SK-N-MC (cell line): ENCODE data around the gene SHROOM4.

ENCODE experiments used
- DNase-seq: peaks from one replicate; pipeline ENCODE4 v3.0.0-alpha.2; 2011; ENCODE audit warnings: low read depth, low spot score
- H3K27ac ChIP-seq: fragments of 200-600 bp; sonication (generic); 2 replicates; pipeline ENCODE4 v1.5.1; 2016; ENCODE audit warnings: mixed run types
- H3K36me3 ChIP-seq: fragments of 200-600 bp; sonication (generic); 2 replicates; pipeline ENCODE4 v1.6.1; 2017; ENCODE audit warnings: antibody characterized with exemption, low read length, mixed read lengths; ENCODE audit not compliant: insufficient read depth
- H3K4me3 ChIP-seq: fragments of 200-600 bp; sonication (generic); 2 replicates; pipeline ENCODE4 v1.5.1; 2016
- H3K9ac ChIP-seq: fragments of 200-600 bp; sonication (generic); 2 replicates; pipeline ENCODE4 v1.8.0; 2017; ENCODE audit warnings: mixed run types, mixed read lengths; ENCODE audit not compliant: insufficient read length
- H3K9me3 ChIP-seq: fragments of 200-600 bp; sonication (generic); 2 replicates; pipeline ENCODE4 v1.6.1; 2017; ENCODE audit warnings: low read depth, mild to moderate bottlenecking, antibody characterized with exemption, low read length, moderate library complexity, mixed read lengths
- EZH2 ChIP-seq: fragments of 200-600 bp; sonication (generic); IDR thresholded peaks from one replicate; pipeline ENCODE4 v1.6.1; 2017; ENCODE audit warnings: antibody characterized with exemption
- FOXP2 ChIP-seq: optimal IDR thresholded peaks from 2 replicates; pipeline ENCODE3; 2011; ENCODE audit warnings: mild to moderate bottlenecking, moderate library complexity; ENCODE audit not compliant: insufficient read depth; ENCODE audit errors: extremely low read length, control extremely low read depth
- POLR2AphosphoS5 ChIP-seq: IDR thresholded peaks from 2 replicates; pipeline ENCODE4 v1.6.1; 2012; ENCODE audit warnings: mild to moderate bottlenecking, low read depth, low read length, borderline replicate concordance

The SHROOM4 gene

DNA sequence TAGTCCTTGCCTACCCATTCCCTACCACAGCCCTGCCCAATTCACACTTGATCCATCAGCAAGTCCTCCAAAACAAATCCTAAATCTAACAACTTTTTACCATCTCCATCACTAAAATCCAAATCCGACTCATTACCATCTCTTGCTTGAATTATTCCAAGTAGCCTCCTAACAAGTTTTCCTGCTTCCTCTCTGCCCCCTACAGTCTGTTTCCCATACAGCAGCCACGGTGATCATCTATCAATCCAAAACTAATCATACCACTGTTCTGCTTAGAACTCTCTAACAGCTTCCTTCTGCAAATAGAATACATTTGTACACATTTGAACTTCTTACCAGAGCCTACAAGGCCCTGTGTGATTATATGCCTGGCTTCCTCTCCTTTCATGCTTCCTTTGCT lies 133.0 kb downstream of the SHROOM4 start:
- Histone ChIP-seq H3K27ac (no peak overlapping the region), H3K4me3 (no peak overlapping the region), H3K36me3 (no peaks in the 10 kb centered on the region), H3K9ac (no peak overlapping the region), H3K9me3 (no peaks in the 10 kb centered on the region)
- TF ChIP-seq FOXP2 (no peak), EZH2 (no peak), POLR2AphosphoS5 (no peak)
- DNase-seq, result no peak

DNA sequence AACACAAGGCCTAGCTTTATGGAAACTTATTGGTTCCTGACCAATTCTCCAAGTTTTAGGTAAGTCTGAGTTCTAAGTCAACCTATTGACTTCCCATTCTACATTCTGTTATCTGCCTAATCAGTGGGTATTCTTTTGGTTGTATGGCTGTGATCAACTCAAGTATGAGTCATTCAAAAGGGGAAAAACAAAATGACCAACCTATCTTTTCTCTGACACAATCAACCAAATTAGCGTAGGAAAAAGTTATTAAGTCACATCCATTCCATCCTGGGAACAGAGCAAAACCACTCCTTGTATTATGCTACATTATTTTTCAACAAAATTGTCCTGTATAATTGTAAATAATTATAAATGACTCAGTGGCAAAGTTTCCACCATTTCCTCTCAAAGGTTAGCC lies 136.2 kb downstream of the SHROOM4 start:
- no peak overlapping the region for H3K4me3 ChIP-seq
- TF ChIP-seq EZH2 (no peak), POLR2AphosphoS5 (no peak), FOXP2 (no peak)

DNA sequence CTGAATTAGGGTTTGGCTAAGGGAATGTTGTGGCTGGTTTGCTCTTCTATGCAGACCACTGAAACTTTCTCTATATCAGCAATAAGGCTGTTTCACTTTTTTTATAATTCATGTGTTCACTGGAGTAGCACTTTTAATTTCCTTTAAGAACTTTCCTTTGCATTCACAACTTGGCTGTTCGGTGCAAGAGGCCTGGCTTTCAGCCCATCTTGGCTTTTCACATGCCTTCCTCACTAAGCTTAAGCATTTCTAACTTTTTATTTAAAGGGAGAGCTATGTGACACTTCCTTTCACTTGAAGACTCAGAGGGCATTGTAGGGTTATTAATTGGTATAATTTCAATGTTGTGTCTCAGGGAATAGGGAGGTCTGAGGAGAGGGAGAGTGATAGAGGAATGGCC lies 142.3 kb downstream of the SHROOM4 start:
- Histone ChIP-seq H3K9me3 (no peaks in the 10 kb centered on the region), H3K4me3 (no peak overlapping the region), H3K27ac (no peak overlapping the region), H3K9ac (no peak overlapping the region), H3K36me3 (no peaks in the 10 kb centered on the region)
- DNase-seq, result no peak
- TF ChIP-seq POLR2AphosphoS5 (no peak), EZH2 (no peak), FOXP2 (no peak)

More for the DNA sequence above, 136.2 kb downstream of the SHROOM4 start:
- Histone ChIP-seq H3K27ac (no peak overlapping the region), H3K9me3 (no peaks in the 10 kb centered on the region), H3K9ac (no peak overlapping the region), H3K36me3 (no peaks in the 10 kb centered on the region)
- no peak for DNase-seq

DNA sequence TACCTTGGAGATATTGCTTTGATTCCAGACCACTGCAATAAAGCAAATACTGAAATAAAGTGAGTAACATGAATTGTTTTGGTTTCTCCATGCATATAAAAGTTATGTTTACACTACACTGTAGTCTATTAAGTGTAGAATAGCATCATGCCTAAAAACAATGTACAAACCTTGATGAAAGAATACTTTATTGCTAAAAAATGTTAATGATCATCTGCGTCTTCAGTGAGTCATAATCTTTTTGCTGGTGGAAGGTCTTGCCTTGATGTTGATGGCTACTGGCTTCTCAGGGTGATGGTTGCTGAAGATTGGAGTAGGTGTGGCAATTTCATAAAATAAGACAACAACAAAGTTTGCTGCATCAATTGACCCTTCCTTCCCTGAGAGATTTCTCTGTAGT lies 145.1 kb downstream of the SHROOM4 start:
- no peak overlapping the region for H3K9ac ChIP-seq
- H3K9me3 ChIP-seq, result no peaks in the 10 kb centered on the region
- H3K4me3 ChIP-seq, result no peak overlapping the region
- no peaks in the 10 kb centered on the region for H3K36me3 ChIP-seq
- H3K27ac ChIP-seq, result no peak overlapping the region
- DNase-seq, result no peak
- TF ChIP-seq POLR2AphosphoS5 (no peak), FOXP2 (no peak), EZH2 (no peak)

DNA sequence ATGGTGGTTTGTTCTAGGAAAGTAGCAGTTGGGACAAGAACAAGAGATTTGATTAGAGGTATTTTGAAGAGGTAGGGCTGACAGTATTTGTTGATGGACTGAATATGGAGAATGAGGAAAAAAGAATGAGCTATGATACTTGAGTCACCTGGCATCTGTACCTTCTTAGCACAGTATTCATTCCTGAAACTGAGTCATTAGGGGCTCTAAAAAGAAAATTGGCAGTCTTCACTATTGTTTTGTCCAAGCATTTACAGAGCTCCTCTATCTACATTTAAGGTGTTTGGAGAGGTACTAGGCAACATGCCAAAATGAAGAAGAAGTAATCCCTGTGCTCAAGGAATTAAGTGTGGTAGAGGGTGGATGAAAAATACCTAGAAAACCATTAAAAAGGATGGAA lies 165.8 kb downstream of the SHROOM4 start:
- H3K4me3 ChIP-seq, result no peak overlapping the region
- DNase-seq, result no peak
- H3K27ac ChIP-seq, result no peak overlapping the region
- TF ChIP-seq EZH2, result no peak
- TF ChIP-seq POLR2AphosphoS5, result no peak
- TF ChIP-seq FOXP2, result no peak
- H3K9me3 ChIP-seq, result no peaks in the 10 kb centered on the region
- H3K36me3 ChIP-seq, result no peaks in the 10 kb centered on the region
- no peak overlapping the region for H3K9ac ChIP-seq

DNA sequence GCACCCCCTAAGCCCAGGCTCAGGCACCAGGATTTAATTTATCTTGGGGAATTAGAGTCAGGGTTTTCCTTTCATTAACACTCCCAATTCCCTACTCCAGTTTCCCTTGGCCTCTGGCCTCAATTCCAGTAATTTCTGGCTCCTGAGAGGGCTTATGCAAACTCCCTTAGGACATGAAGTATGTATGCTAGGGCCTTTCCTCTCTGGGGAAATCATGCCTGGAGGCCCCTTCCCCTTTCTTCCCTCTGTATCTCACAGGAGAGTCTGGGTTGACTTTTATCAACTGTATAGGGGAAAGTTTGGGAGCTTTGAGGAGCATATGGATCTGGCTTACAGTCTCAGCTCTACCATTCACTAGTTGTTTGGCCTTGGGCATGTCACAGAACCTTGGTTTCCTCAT lies 169.5 kb downstream of the SHROOM4 start:
- TF ChIP-seq EZH2 (no peak), POLR2AphosphoS5 (no peak), FOXP2 (no peak)
- Histone ChIP-seq H3K9me3 (no peaks in the 10 kb centered on the region), H3K4me3 (no peak overlapping the region), H3K27ac (no peak overlapping the region), H3K9ac (no peak overlapping the region), H3K36me3 (no peaks in the 10 kb centered on the region)
- no peak for DNase-seq

DNA sequence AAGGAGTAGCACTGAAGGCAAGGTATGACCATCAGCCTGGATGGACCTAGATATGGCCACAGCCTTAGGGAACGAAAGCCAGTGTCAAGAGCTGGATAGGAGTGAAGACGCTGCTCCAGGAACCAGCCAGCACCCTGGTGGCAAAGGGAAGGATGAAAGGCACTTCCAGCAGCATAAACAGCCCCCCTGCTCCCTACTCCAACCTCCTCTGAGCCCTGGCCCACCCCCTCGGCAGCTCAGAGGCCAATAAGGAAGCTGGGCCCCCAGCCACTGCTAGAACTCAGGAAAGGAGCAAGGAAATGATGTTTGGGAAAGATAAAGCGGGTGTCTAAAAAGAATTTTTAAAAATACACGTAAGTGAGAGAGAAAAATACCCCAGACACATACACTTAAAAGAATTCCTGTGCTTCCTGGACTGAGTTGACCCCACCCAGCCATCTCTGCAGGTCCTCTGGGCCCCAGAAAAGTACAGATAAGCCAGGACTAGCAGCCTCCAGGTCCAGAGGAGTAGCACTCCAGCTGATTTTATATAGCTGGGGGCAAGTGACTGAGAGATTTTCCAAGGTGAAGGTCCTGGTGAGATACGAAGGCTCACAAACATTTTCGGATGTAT lies 170.4 kb downstream of the SHROOM4 start:
- H3K9me3 ChIP-seq, result no peaks in the 10 kb centered on the region
- no peak overlapping the region for H3K9ac ChIP-seq
- no peak overlapping the region for H3K4me3 ChIP-seq
- H3K27ac ChIP-seq, result no peak overlapping the region
- no peak for TF ChIP-seq EZH2
- TF ChIP-seq POLR2AphosphoS5, result no peak
- TF ChIP-seq FOXP2, result no peak
- no peak for DNase-seq
- no peaks in the 10 kb centered on the region for H3K36me3 ChIP-seq

DNA sequence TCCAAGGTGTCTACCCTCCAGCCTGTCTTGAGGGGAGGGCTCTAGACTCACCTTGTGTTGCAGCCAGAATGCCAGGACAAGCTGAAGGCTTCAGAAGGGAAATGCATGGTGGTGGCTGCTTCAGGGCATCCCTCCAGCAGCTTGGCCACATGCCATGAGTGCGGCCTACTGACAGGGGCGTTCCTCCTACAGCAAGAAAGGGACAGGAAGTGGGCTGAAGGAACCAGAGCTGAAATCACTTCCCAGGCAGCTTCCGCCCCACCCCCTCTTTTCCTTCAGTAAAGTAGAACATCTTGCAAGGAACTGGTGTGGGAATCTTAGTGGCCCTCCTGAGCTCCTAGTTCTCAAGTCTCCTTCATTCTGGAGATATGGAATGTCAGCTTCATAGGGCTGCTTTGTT lies 175.9 kb downstream of the SHROOM4 start:
- Histone ChIP-seq H3K9ac (no peak overlapping the region), H3K36me3 (no peaks in the 10 kb centered on the region), H3K9me3 (no peaks in the 10 kb centered on the region), H3K4me3 (no peak overlapping the region), H3K27ac (no peak overlapping the region)
- TF ChIP-seq POLR2AphosphoS5 (no peak), FOXP2 (no peak)
- no peak for DNase-seq

DNA sequence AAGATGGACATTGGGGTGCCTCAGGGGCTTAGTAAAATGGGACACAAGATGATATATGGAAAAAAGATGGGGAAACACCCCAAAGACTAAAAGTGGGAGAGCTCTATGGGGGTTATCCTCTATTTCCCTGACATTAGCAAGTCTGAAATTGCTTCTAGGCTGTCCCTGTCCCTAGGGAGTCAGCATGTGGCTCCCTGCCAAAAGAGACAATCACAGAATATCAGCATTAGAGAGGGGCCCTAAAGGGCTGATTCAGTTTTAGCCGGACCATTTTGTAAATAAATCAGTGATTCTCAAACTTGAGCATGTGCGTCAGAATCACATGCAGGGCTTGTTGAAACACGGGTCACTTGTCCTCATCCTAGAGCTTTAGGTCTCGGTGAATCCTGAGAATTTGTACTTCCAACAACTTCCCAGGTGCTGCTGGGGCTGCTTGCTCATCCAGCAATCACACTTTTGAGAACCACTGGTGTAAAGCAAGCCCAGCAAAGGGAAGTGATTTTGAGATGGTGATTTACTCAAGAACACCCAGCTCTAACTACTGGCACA lies 178.1 kb downstream of the SHROOM4 start:
- Histone ChIP-seq H3K9ac (no peak overlapping the region), H3K4me3 (no peak overlapping the region), H3K9me3 (no peaks in the 10 kb centered on the region), H3K27ac (no peak overlapping the region), H3K36me3 (no peaks in the 10 kb centered on the region)
- DNase-seq, result no peak
- TF ChIP-seq FOXP2 (no peak), POLR2AphosphoS5 (no peak; the same call in 1 of the 2 replicates), EZH2 (no peak)
